CD8-positive, alpha-beta memory T cell (primary cell): ENCODE results near the gene PSG6. TPM values are rescaled to one million over a fixed set of nuclear protein-coding genes. Genes with fewer than 3 reads are reported as not detected.
A peak's percentile ranks its signal among the peaks of the same experiment; 100 is the strongest.
"Not testable (repeated sequence)": the region's sequence is repeated elsewhere in the genome, so short reads cannot be mapped to it uniquely, and the experiment has no call there.

Experiments
- CTCF ChIA-PET: fragments of 350-600 bp; sonication (Branson Sonifier 250); formaldehyde crosslinking; loops from one replicate; lab custom pipeline; 2021; ENCODE audit warnings: antibody characterized with exemption; lab: Charles Lee
- POLR2A ChIA-PET: fragments of 350-600 bp; sonication (Branson Sonifier 250); formaldehyde crosslinking; loops from one replicate; lab custom pipeline; 2021; ENCODE audit warnings: antibody characterized with exemption; lab: Charles Lee
- DNase-seq, 5 donors: peaks; one replicate each; pipeline versions ENCODE4 v3.0.0 to v3.0.0-alpha.2; 2020 to 2022; ENCODE audit warnings: mixed read lengths in 1 of 5
- H3K27ac ChIP-seq: one replicate; pipeline ENCODE4 v1.7.0; 2013; ENCODE audit warnings: low read depth, mild to moderate bottlenecking, low read length, moderate library complexity
- H3K27me3 ChIP-seq: 2 replicates; pipeline ENCODE4 v1.7.0; 2013; ENCODE audit warnings: low read length, mild to moderate bottlenecking; ENCODE audit not compliant: insufficient read depth, poor library complexity, severe bottlenecking
- H3K36me3 ChIP-seq: 2 replicates; pipeline ENCODE4 v1.7.0; 2013; ENCODE audit warnings: mild to moderate bottlenecking, low read length, moderate library complexity; ENCODE audit not compliant: insufficient read depth
- H3K4me1 ChIP-seq: 2 replicates; pipeline ENCODE4 v1.7.0; 2013; ENCODE audit warnings: mild to moderate bottlenecking, low read length, moderate library complexity; ENCODE audit not compliant: insufficient read depth
- H3K4me3 ChIP-seq: 2 replicates; pipeline ENCODE4 v1.7.0; 2013; ENCODE audit warnings: mild to moderate bottlenecking, low read length
- H3K9me3 ChIP-seq: 2 replicates; pipeline ENCODE4 v1.7.0; 2013; ENCODE audit warnings: mild to moderate bottlenecking, low read length
- H3K27ac Mint-ChIP-seq, 8 donors: one replicate each; pipeline ENCODE4 v1.8.0; 2020 to 2021; ENCODE audit warnings: mixed read lengths in 8 of 8, mild to moderate bottlenecking in 6 of 8, inconsistent platforms in 3 of 8, moderate library complexity in 3 of 8
- H3K27me3 Mint-ChIP-seq, 2 donors: one replicate each; pipeline ENCODE4 v1.8.0; 2020 to 2021; ENCODE audit warnings: mixed read lengths in 2 of 2, mild to moderate bottlenecking in 1 of 2, moderate library complexity in 1 of 2
- H3K36me3 Mint-ChIP-seq, 3 donors: one replicate each; pipeline ENCODE4 v1.8.0; 2020 to 2021; ENCODE audit warnings: mixed read lengths in 3 of 3, inconsistent platforms in 1 of 3, mild to moderate bottlenecking in 1 of 3
- H3K4me1 Mint-ChIP-seq, 3 donors: one replicate each; pipeline ENCODE4 v1.8.0; 2020 to 2021; ENCODE audit warnings: mixed read lengths in 3 of 3, inconsistent platforms in 1 of 3, mild to moderate bottlenecking in 1 of 3
- H3K4me3 Mint-ChIP-seq, 7 donors: one replicate each; pipeline ENCODE4 v1.8.0; 2020 to 2021; ENCODE audit warnings: mixed read lengths in 7 of 7, mild to moderate bottlenecking in 6 of 7, moderate library complexity in 4 of 7, inconsistent platforms in 2 of 7
- H3K9me3 Mint-ChIP-seq, 5 donors: one replicate each; pipeline ENCODE4 v1.8.0; 2020 to 2022; ENCODE audit warnings: mixed read lengths in 5 of 5, mild to moderate bottlenecking in 3 of 5, moderate library complexity in 2 of 5, inconsistent platforms in 1 of 5
- polyA plus RNA-seq: library from polyadenylated mRNA; unstranded; fragments of 300-500 nt; fragmentation: Illumina TruSeq; gene quantifications from one replicate; pipeline ENCODE4 v1.2.3, GENCODE V29; 2021
- total RNA-seq, 2 experiments: library from RNA; stranded (reverse); gene quantifications; one replicate each; pipeline ENCODE4 v1.2.3, GENCODE V29; 2021

Gene PSG6
- total and polyA plus RNA-seq, 3 experiments from 2014 or later, result not detected

GRCh38 chr19:42934183-42934582, 16.5 kb upstream of the PSG6 start:
- H3K36me3 ChIP-seq, H3K4me3 Mint-ChIP-seq, CTCF ChIA-PET, H3K4me1 ChIP-seq, H3K9me3 Mint-ChIP-seq, H3K9me3 ChIP-seq, H3K27me3 ChIP-seq, H3K36me3 Mint-ChIP-seq, H3K27ac Mint-ChIP-seq, DNase-seq, POLR2A ChIA-PET, H3K4me3 ChIP-seq, H3K27ac ChIP-seq, H3K4me1 Mint-ChIP-seq: not testable (repeated sequence)
- H3K27me3 Mint-ChIP-seq, result peaks cover 9 to 16% of the 10 kb centered on the region in 2 donors

DNA sequence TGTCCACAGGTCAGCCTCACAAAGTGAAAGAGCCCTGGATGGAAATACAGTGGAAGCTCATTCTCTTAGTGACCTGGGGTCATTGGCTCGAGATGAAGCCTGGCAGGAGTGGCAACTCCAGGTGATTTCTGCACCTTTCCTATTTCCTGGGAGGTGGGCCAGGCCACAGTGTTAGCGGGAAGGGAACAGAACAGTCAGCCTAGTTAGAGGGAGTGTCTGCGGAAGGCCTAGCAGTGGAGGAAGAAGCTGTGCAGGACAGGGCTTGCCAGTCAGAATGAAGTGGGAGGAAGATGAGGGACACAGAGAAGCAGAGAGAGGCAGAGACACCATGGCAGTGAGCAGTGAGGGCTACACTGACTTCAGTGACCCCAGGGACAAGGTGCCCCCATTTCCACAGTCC, 15.7 kb upstream of the PSG6 start:
- POLR2A ChIA-PET, DNase-seq, H3K36me3 ChIP-seq, H3K36me3 Mint-ChIP-seq, H3K4me1 Mint-ChIP-seq, CTCF ChIA-PET, H3K4me3 ChIP-seq, H3K9me3 ChIP-seq, H3K9me3 Mint-ChIP-seq, H3K4me3 Mint-ChIP-seq, H3K27me3 ChIP-seq, H3K27ac ChIP-seq, H3K4me1 ChIP-seq: not testable (repeated sequence)
- peak overlapping the region in 1 of 8 donors; percentile 43 for H3K27ac Mint-ChIP-seq
- H3K27me3 Mint-ChIP-seq, result peaks cover 9 to 15% of the 10 kb centered on the region in 2 donors

- CTCF ChIA-PET, H3K4me1 ChIP-seq, POLR2A ChIA-PET, H3K27ac Mint-ChIP-seq, H3K4me3 ChIP-seq, H3K4me3 Mint-ChIP-seq, DNase-seq, H3K27ac ChIP-seq, H3K4me1 Mint-ChIP-seq, H3K27me3 ChIP-seq, H3K9me3 ChIP-seq, H3K36me3 Mint-ChIP-seq, H3K9me3 Mint-ChIP-seq, H3K36me3 ChIP-seq: not testable (repeated sequence)
- H3K27me3 Mint-ChIP-seq, result peaks cover 8 to 13% of the 10 kb centered on the region in 2 donors
These were observed 14.9 kb upstream of the PSG6 start for GRCh38 chr19:42932485-42933101.

DNA sequence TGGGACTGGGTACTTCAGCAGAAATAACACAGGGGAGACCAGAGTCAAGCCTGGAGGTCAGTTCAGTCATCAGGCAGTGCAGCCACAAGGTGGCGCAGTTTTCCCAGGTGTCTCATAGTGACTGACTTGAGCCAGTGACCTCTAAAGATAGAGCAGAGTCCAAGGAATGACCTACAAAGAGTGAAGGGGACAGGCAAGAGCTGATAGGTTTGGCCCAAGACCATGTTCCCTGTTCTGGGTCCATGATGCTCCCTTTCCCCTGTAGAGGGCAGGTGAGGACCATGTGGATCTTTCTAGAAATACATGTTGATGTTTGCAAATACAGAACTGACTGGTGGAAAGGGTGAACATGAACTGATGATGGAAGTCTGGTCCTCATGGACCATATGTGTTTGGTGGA, 12.5 kb upstream of the PSG6 start:
- DNase-seq, POLR2A ChIA-PET, H3K4me1 Mint-ChIP-seq, H3K36me3 ChIP-seq, H3K36me3 Mint-ChIP-seq, CTCF ChIA-PET, H3K9me3 Mint-ChIP-seq, H3K27ac ChIP-seq, H3K27me3 ChIP-seq, H3K4me1 ChIP-seq, H3K27ac Mint-ChIP-seq, H3K4me3 ChIP-seq, H3K9me3 ChIP-seq, H3K4me3 Mint-ChIP-seq: not testable (repeated sequence)
- H3K27me3 Mint-ChIP-seq, result peaks cover 14 to 25% of the 10 kb centered on the region in 2 donors

- Mint-ChIP-seq H3K4me1 (no peaks in the 10 kb centered on the region), H3K27ac (no peak overlapping the region), H3K27me3 (peaks cover 10 to 27% of the 10 kb centered on the region in 2 donors), H3K4me3 (no peak overlapping the region), H3K36me3 (no peaks in the 10 kb centered on the region), H3K9me3 (no peaks in the 10 kb centered on the region)
- POLR2A ChIA-PET, result no interaction called here
- CTCF ChIA-PET, result no interaction called here
- Histone ChIP-seq H3K27ac (no peak overlapping the region), H3K9me3 (no peaks in the 10 kb centered on the region), H3K4me3 (no peak overlapping the region), H3K36me3 (no peaks in the 10 kb centered on the region), H3K27me3 (no peaks in the 10 kb centered on the region), H3K4me1 (no peaks in the 10 kb centered on the region)
- no peak for DNase-seq
These were observed 11.2 kb upstream of the PSG6 start for GRCh38 chr19:42928896-42929295.

DNA sequence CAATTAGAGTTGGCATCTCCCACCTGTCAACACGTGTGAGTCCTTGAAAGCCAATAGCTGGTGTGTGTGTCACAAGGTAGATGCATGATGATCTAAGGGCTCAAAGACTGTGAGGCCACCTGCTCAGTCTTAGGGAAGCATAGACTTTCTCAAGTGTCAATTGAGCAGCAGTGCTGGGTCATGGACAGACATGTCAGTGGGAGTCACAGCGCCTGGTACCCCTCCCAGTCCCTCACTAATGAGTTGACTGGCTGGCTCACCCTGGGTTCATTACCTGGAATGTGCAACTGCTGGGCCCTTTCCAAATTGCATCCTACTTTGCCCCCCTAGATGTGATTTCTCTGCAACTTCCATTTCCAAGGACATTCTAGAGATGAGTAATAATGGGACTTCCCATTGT, 9.1 kb upstream of the PSG6 start:
- DNase-seq, result no peak
- CTCF ChIA-PET, result no interaction called here

GRCh38 chr19:42923106-42923505, 5.4 kb upstream of the PSG6 start:
- H3K36me3 ChIP-seq, H3K9me3 Mint-ChIP-seq, H3K4me3 ChIP-seq, H3K4me1 Mint-ChIP-seq, H3K4me1 ChIP-seq, H3K9me3 ChIP-seq, H3K36me3 Mint-ChIP-seq, DNase-seq, H3K27ac Mint-ChIP-seq, CTCF ChIA-PET, H3K27ac ChIP-seq, H3K27me3 ChIP-seq, H3K4me3 Mint-ChIP-seq, POLR2A ChIA-PET: not testable (repeated sequence)
- H3K27me3 Mint-ChIP-seq, result peaks cover 12 to 32% of the 10 kb centered on the region in 2 donors

More for the DNA sequence above, 9.1 kb upstream of the PSG6 start:
- Mint-ChIP-seq H3K27me3 (peaks cover 11 to 27% of the 10 kb centered on the region in 2 donors), H3K4me3 (no peak overlapping the region), H3K4me1 (no peaks in the 10 kb centered on the region), H3K9me3 (no peaks in the 10 kb centered on the region), H3K27ac (no peak overlapping the region), H3K36me3 (no peaks in the 10 kb centered on the region)
- Histone ChIP-seq H3K27ac (no peak overlapping the region), H3K27me3 (no peaks in the 10 kb centered on the region), H3K9me3 (no peaks in the 10 kb centered on the region), H3K4me3 (no peak overlapping the region), H3K36me3 (no peaks in the 10 kb centered on the region), H3K4me1 (no peaks in the 10 kb centered on the region)
- POLR2A ChIA-PET, result no interaction called here

- POLR2A ChIA-PET, H3K27me3 ChIP-seq, H3K4me1 ChIP-seq, H3K27ac Mint-ChIP-seq, H3K27ac ChIP-seq, CTCF ChIA-PET, H3K36me3 ChIP-seq, H3K4me3 ChIP-seq, H3K36me3 Mint-ChIP-seq, H3K4me1 Mint-ChIP-seq, DNase-seq, H3K9me3 ChIP-seq, H3K9me3 Mint-ChIP-seq, H3K4me3 Mint-ChIP-seq: not testable (repeated sequence)
- peaks cover 10 to 19% of the 10 kb centered on the region in 2 donors for H3K27me3 Mint-ChIP-seq
These were observed 3.3 kb upstream of the PSG6 start for GRCh38 chr19:42920971-42921370.

DNA sequence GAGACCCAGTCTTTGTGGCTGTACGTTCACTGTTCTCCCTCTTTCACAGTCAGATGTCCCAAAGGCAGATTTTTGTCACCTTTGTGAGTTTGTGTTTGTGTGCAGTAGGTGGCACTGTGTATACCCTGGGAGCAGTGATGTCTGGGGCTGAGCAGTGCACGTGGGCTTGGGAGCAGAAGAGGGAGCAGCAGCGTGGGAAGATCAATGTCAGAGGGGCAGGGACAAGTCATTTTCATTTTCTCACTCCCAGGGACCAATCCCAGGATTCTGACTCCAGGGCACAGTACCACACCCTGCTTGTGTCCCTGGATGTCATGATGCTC, 2.0 kb upstream of the PSG6 start:
- Mint-ChIP-seq H3K36me3 (no peaks in the 10 kb centered on the region), H3K4me1 (no peaks in the 10 kb centered on the region), H3K9me3 (no peaks in the 10 kb centered on the region), H3K4me3 (no peak overlapping the region), H3K27ac (no peak overlapping the region), H3K27me3 (peaks cover 9 to 10% of the 10 kb centered on the region in 2 donors)
- Histone ChIP-seq H3K36me3 (no peaks in the 10 kb centered on the region), H3K27ac (no peak overlapping the region), H3K27me3 (no peaks in the 10 kb centered on the region), H3K9me3 (no peaks in the 10 kb centered on the region), H3K4me1 (no peaks in the 10 kb centered on the region), H3K4me3 (no peak overlapping the region)
- ChIA-PET CTCF (no interaction called here), POLR2A (no interaction called here)
- DNase-seq, result no peak
